ENCODE measurements around the gene ATN1. TPM values are rescaled to one million over a fixed set of nuclear protein-coding genes. Genes with fewer than 3 reads are reported as not detected.

ATN1 gene
- total RNA-seq, 2 donors from 2014 or later, result 36.1 to 86.7 TPM

DNA sequence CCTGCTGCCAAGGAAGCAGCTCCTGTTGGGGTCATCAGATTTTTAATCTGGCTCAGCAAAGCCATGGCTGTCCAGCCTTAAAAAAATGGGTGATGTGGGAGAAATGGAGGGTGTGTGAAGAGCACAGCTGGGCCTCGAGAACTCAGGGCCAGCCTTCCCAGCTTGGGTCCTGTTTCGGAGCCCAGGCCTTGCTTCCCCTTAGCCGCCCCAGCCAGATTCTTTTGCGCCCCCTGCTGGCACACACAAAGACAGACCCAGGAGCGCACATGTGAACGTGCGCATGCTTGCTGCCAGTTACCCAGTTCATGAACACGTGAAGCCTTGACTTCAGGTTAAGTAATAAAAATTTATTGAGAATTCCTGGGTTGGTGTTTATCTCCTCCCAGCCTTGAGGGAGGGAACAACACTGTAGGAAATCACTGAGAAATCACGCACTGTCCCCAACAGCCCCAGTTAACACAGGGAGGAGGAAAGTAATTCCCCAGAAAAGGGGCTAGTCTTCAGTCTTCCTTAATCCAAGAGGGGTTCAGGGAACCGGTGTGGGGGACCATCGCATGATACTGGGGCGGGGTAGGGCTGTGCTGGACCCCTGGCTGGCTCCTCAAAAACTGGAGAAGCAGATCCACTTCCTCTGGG is 37.4 kb downstream of the ATN1 start:
- Histone ChIP-seq H3K4me3 (peak overlapping the region in 1 of 2 donors; percentile 92), H3K27me3 (no peaks in the 10 kb centered on the region), H3K36me3 (replicated peaks in 1 of 2; ENCODE audit: insufficient read depth in 1 of 2, low read depth in 2 of 2) (peaks cover 0 to 2% of the 10 kb centered on the region in 2 donors), H3K4me1 (peaks cover 86% of the 10 kb centered on the region), H3K9me3 (no peaks in the 10 kb centered on the region), H3K27ac (peak overlapping the region; percentile 99 to 100 (median 99))
- TF ChIP-seq, protein P1, sequence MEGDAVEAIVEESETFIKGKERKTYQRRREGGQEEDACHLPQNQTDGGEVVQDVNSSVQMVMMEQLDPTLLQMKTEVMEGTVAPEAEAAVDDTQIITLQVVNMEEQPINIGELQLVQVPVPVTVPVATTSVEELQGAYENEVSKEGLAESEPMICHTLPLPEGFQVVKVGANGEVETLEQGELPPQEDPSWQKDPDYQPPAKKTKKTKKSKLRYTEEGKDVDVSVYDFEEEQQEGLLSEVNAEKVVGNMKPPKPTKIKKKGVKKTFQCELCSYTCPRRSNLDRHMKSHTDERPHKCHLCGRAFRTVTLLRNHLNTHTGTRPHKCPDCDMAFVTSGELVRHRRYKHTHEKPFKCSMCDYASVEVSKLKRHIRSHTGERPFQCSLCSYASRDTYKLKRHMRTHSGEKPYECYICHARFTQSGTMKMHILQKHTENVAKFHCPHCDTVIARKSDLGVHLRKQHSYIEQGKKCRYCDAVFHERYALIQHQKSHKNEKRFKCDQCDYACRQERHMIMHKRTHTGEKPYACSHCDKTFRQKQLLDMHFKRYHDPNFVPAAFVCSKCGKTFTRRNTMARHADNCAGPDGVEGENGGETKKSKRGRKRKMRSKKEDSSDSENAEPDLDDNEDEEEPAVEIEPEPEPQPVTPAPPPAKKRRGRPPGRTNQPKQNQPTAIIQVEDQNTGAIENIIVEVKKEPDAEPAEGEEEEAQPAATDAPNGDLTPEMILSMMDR (IDR thresholded peaks at IDR 0.05), result peak; percentile 85 to 99 (median 95)
- peak; percentile 24 to 49 (median 46) for TF ChIP-seq POLR2A (IDR thresholded peaks at IDR 0.05)
- intact Hi-C loops (cut with DNase I), result no loop called here
- DNase-seq (peak; percentile 92 to 96 (median 94)), ATAC-seq (peak; percentile 57)
- 6 to 15% methylated on average over 4 to 12 of the region's 12 CpGs for WGBS, 2 donors

DNA sequence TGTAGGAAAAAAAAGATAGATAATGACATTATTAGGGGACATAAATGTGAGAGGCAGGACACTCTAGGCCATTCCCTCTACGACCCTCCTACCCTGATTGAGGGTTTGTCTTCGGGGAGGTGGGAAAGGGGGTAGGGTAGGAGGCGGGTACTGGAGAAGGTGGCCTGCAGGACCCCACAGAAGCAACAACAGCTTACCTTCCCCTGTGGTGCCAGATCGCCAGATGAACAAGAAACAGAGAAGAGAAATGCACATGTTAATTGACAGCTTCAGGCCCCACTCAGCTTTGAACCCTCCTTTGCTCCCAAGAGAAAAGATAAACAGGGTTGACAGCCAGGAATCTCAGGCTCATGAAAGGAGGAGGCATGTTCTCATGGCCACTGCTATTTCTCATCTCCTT is 38.0 kb downstream of the ATN1 start:
- Histone ChIP-seq H3K27me3 (no peaks in the 10 kb centered on the region), H3K36me3 (replicated peaks in 1 of 2; ENCODE audit: insufficient read depth in 1 of 2, low read depth in 2 of 2) (peaks cover 0 to 2% of the 10 kb centered on the region in 2 donors), H3K4me3 (no peak overlapping the region), H3K4me1 (peaks cover 83% of the 10 kb centered on the region), H3K27ac (peak overlapping the region; percentile 99 to 100 (median 99)), H3K9me3 (no peaks in the 10 kb centered on the region)
- intact Hi-C loops (cut with DNase I), result no loop called here
- DNase-seq, result no peak
- whole genome bisulfite sequencing, 2 donors, result 41 to 44% methylated on average over 4 of the region's 4 CpGs
- no peak for ATAC-seq
- TF ChIP-seq POLR2A (IDR thresholded peaks at IDR 0.05), result no peak
- TF ChIP-seq, protein P1 (IDR thresholded peaks at IDR 0.05), result no peak

- Histone ChIP-seq H3K9me3 (no peaks in the 10 kb centered on the region), H3K27ac (peak overlapping the region in 3 of 4 donors; percentile 86 to 99 (median 99)), H3K27me3 (no peaks in the 10 kb centered on the region), H3K36me3 (replicated peaks in 1 of 2; ENCODE audit: insufficient read depth in 1 of 2, low read depth in 2 of 2) (peaks cover 0 to 2% of the 10 kb centered on the region in 2 donors), H3K4me1 (peaks cover 79% of the 10 kb centered on the region), H3K4me3 (no peak overlapping the region)
- ATAC-seq (no peak), DNase-seq (no peak)
- 35 to 47% methylated on average over 7 of the region's 7 CpGs for WGBS, 2 donors
- intact Hi-C loops (cut with DNase I), result no loop called here
- TF ChIP-seq, protein P1 (IDR thresholded peaks at IDR 0.05), result no peak
- TF ChIP-seq POLR2A (IDR thresholded peaks at IDR 0.05), result no peak
These were observed 38.6 kb downstream of the ATN1 start for GRCh38 chr12:6966351-6966750.

DNA sequence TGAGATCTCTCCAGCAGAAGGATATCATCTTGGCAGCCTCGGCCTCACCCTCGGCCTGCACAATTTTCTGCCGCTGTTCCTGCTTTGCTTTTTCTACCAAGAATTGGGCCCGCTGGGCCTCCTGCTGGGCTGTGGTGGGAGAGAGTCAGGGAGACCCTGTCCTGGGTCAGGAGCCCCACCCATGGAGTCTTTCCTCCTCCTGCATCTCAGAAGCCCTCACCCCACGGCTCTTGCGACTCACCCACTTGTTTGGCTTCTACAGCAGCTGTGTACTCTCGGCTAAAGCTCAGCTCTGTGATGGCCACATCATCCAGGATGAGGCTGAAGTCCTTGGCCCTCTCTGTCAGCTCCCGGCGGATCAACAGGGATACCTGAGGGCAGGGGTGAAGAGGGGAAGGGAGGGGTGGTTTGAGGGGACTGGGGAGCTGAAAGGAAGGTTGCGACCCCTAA is 39.9 kb downstream of the ATN1 start:
- intact Hi-C loops (cut with DNase I), result no loop called here
- Histone ChIP-seq H3K27ac (peak overlapping the region; percentile 16 to 99 (median 92)), H3K9me3 (no peaks in the 10 kb centered on the region), H3K36me3 (replicated peaks in 1 of 2; ENCODE audit: insufficient read depth in 1 of 2, low read depth in 2 of 2) (peaks cover 0 to 2% of the 10 kb centered on the region in 2 donors), H3K4me3 (no peak overlapping the region), H3K27me3 (no peaks in the 10 kb centered on the region), H3K4me1 (peaks cover 73% of the 10 kb centered on the region)
- WGBS, 2 donors, result 48 to 55% methylated on average over 8 to 9 of the region's 10 CpGs
- DNase-seq, result no peak
- TF ChIP-seq, protein P1 (IDR thresholded peaks at IDR 0.05), result no peak
- no peak for TF ChIP-seq POLR2A (IDR thresholded peaks at IDR 0.05)
- no peak for ATAC-seq

- DNase-seq (no peak), ATAC-seq (no peak)
- Histone ChIP-seq H3K36me3 (replicated peaks in 1 of 2; ENCODE audit: insufficient read depth in 1 of 2, low read depth in 2 of 2) (peaks cover 0 to 2% of the 10 kb centered on the region in 2 donors), H3K27me3 (no peaks in the 10 kb centered on the region), H3K4me1 (peaks cover 70% of the 10 kb centered on the region), H3K27ac (peak overlapping the region in 3 of 4 donors; percentile 86 to 99 (median 99)), H3K9me3 (no peaks in the 10 kb centered on the region), H3K4me3 (no peak overlapping the region)
- intact Hi-C loops (cut with DNase I), result no loop called here
- WGBS, 2 donors, result 42 to 45% methylated on average over 8 to 9 of the region's 9 CpGs
- TF ChIP-seq POLR2A (IDR thresholded peaks at IDR 0.05), result no peak
- TF ChIP-seq, protein P1 (IDR thresholded peaks at IDR 0.05), result no peak
These were observed 40.7 kb downstream of the ATN1 start for GRCh38 chr12:6968426-6968825.

All from body of pancreas (tissue), 4 donors.